H1 (cell line): ENCODE results near the gene FLVCR2. TPM values are rescaled to one million over a fixed set of nuclear protein-coding genes. Genes with fewer than 3 reads are reported as not detected.
A peak's percentile ranks its signal among the peaks of the same experiment; 100 is the strongest.

Experiments
- CBX5 ChIP-seq: fragments of 300-800, 300-1000 bp; sonication (generic); IDR thresholded peaks from 2 replicates; pipeline ENCODE4 v1.7.1; 2016; ENCODE audit warnings: antibody characterized with exemption, low read length, low read depth
- CEBPB ChIP-seq: IDR thresholded peaks from 2 replicates; pipeline ENCODE4 v1.6.1; 2012; ENCODE audit warnings: low read depth, low read length
- EZH2 ChIP-seq: fragments of 200-600 bp; sonication (generic); IDR thresholded peaks from 2 replicates; pipeline ENCODE4 v1.7.1; 2012; ENCODE audit warnings: low read depth, mild to moderate bottlenecking, moderate library complexity, low read length, inconsistent platforms; ENCODE audit not compliant: severe bottlenecking
- NANOG ChIP-seq: IDR thresholded peaks from 2 replicates; pipeline ENCODE4 v1.6.1; 2011; ENCODE audit warnings: low read length, low read depth, mild to moderate bottlenecking, inconsistent platforms; ENCODE audit not compliant: insufficient read depth, poor library complexity, severe bottlenecking
- NRF1 ChIP-seq: IDR thresholded peaks from 2 replicates; pipeline ENCODE4 v1.6.1; 2011; ENCODE audit warnings: mild to moderate bottlenecking, low read depth, low read length, improper control_type of control experiment
- PHF8 ChIP-seq: fragments of 200-600 bp; sonication (generic); conservative IDR thresholded peaks from 2 replicates; pipeline ENCODE4 v1.7.1; 2012; ENCODE audit warnings: low read depth, mild to moderate bottlenecking, inconsistent platforms, low read length, moderate library complexity
- SAP30 ChIP-seq: fragments of 300-600 bp; sonication (generic); IDR thresholded peaks from 2 replicates; pipeline ENCODE4 v1.7.1; 2012; ENCODE audit warnings: low read length, moderate library complexity, mild to moderate bottlenecking, inconsistent platforms; ENCODE audit not compliant: insufficient read depth, insufficient replicate concordance
- SIX5 ChIP-seq: IDR thresholded peaks from 2 replicates; pipeline ENCODE4 v1.6.1; 2011; ENCODE audit warnings: mild to moderate bottlenecking, low read depth, low read length
- TAF7 ChIP-seq: optimal IDR thresholded peaks from 2 replicates; pipeline ENCODE3; 2011; ENCODE audit warnings: low read depth, mild to moderate bottlenecking, inconsistent platforms, low read length, moderate library complexity, borderline replicate concordance
- TBP ChIP-seq: IDR thresholded peaks from 2 replicates; pipeline ENCODE4 v1.6.1; 2011; ENCODE audit warnings: low read depth, low read length, improper control_type of control experiment
- polyA plus RNA-seq, 7 experiments: library from polyadenylated mRNA; depleted of rRNA in 3 of 7; stranded (reverse) in 5 of 7; unstranded in 2 of 7; fragments of >200 nt in 5 of 7; fragments of 200-250 nt in 2 of 7; gene quantifications; 1 replicate in 5 of 7; 2 replicates in 1 of 7; 4 replicates in 1 of 7; pipeline versions ENCODE4 v1.2.1 to v1.2.3, GENCODE V29; 2011 to 2013; ENCODE audit warnings: missing spikeins in 2 of 7, mixed read lengths in 2 of 7
- total RNA-seq: library from RNA; stranded (reverse); fragmentation: NEBNext Ultra II Directional; extraction: Animal tissue kit (Norgen Biotek cat#: 25700); gene quantifications from 2 replicates; pipeline ENCODE4 v1.2.1, GENCODE V29; 2021
- TF ChIP-seq, protein P1 (sequence below): fragments of 300-600 bp; sonication (generic); IDR thresholded peaks from 2 replicates; pipeline ENCODE4 v1.7.1; 2012; ENCODE audit warnings: low read length, moderate library complexity, mild to moderate bottlenecking, inconsistent platforms; ENCODE audit not compliant: insufficient replicate concordance

Gene FLVCR2
- total and polyA plus RNA-seq, 2 of the 8 experiments (the other 6 are each of a cell fraction or from before 2014, with no cell fraction given): 7.1 to 8.2 TPM

DNA sequence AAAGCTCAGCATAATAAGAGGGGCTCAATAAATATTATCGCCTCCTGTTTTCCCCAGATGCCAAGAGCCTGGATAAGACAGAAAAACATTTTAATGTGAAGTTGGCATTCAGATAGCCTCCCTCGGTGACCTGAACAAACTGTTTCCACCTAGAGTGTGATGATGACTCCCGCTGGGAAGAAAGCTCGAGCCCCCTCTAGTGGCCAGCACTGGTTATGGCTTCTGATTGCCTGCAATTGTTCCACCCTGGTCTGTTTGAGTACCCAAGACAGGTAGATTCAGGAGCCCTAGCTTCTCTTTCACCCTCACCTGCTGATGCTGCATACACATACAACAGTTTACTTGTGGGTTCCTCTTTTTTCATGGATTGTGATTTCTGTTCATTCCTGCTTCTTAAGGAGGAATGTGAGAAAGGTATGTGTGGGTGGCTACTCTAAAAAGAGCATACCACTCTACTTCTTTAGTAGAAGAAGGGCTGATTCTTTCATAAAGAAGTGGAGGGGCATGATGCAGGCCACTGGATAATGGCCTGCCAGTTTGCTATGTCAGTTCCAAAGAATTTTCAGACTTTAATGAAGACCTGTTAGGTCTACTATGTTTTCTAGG, 75.8 kb downstream of the FLVCR2 start (continued):
- TF ChIP-seq, protein P1, sequence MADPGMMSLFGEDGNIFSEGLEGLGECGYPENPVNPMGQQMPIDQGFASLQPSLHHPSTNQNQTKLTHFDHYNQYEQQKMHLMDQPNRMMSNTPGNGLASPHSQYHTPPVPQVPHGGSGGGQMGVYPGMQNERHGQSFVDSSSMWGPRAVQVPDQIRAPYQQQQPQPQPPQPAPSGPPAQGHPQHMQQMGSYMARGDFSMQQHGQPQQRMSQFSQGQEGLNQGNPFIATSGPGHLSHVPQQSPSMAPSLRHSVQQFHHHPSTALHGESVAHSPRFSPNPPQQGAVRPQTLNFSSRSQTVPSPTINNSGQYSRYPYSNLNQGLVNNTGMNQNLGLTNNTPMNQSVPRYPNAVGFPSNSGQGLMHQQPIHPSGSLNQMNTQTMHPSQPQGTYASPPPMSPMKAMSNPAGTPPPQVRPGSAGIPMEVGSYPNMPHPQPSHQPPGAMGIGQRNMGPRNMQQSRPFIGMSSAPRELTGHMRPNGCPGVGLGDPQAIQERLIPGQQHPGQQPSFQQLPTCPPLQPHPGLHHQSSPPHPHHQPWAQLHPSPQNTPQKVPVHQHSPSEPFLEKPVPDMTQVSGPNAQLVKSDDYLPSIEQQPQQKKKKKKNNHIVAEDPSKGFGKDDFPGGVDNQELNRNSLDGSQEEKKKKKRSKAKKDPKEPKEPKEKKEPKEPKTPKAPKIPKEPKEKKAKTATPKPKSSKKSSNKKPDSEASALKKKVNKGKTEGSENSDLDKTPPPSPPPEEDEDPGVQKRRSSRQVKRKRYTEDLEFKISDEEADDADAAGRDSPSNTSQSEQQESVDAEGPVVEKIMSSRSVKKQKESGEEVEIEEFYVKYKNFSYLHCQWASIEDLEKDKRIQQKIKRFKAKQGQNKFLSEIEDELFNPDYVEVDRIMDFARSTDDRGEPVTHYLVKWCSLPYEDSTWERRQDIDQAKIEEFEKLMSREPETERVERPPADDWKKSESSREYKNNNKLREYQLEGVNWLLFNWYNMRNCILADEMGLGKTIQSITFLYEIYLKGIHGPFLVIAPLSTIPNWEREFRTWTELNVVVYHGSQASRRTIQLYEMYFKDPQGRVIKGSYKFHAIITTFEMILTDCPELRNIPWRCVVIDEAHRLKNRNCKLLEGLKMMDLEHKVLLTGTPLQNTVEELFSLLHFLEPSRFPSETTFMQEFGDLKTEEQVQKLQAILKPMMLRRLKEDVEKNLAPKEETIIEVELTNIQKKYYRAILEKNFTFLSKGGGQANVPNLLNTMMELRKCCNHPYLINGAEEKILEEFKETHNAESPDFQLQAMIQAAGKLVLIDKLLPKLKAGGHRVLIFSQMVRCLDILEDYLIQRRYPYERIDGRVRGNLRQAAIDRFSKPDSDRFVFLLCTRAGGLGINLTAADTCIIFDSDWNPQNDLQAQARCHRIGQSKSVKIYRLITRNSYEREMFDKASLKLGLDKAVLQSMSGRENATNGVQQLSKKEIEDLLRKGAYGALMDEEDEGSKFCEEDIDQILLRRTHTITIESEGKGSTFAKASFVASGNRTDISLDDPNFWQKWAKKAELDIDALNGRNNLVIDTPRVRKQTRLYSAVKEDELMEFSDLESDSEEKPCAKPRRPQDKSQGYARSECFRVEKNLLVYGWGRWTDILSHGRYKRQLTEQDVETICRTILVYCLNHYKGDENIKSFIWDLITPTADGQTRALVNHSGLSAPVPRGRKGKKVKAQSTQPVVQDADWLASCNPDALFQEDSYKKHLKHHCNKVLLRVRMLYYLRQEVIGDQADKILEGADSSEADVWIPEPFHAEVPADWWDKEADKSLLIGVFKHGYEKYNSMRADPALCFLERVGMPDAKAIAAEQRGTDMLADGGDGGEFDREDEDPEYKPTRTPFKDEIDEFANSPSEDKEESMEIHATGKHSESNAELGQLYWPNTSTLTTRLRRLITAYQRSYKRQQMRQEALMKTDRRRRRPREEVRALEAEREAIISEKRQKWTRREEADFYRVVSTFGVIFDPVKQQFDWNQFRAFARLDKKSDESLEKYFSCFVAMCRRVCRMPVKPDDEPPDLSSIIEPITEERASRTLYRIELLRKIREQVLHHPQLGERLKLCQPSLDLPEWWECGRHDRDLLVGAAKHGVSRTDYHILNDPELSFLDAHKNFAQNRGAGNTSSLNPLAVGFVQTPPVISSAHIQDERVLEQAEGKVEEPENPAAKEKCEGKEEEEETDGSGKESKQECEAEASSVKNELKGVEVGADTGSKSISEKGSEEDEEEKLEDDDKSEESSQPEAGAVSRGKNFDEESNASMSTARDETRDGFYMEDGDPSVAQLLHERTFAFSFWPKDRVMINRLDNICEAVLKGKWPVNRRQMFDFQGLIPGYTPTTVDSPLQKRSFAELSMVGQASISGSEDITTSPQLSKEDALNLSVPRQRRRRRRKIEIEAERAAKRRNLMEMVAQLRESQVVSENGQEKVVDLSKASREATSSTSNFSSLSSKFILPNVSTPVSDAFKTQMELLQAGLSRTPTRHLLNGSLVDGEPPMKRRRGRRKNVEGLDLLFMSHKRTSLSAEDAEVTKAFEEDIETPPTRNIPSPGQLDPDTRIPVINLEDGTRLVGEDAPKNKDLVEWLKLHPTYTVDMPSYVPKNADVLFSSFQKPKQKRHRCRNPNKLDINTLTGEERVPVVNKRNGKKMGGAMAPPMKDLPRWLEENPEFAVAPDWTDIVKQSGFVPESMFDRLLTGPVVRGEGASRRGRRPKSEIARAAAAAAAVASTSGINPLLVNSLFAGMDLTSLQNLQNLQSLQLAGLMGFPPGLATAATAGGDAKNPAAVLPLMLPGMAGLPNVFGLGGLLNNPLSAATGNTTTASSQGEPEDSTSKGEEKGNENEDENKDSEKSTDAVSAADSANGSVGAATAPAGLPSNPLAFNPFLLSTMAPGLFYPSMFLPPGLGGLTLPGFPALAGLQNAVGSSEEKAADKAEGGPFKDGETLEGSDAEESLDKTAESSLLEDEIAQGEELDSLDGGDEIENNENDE: no peak
- TF ChIP-seq NRF1 (no peak), CBX5 (no peak), TBP (no peak), TAF7 (no peak), SIX5 (no peak), CEBPB (no peak), PHF8 (no peak), EZH2 (no peak), SAP30 (no peak), NANOG (peak; percentile 62)
